Gastrocnemius medialis (tissue), 4 donors: ENCODE data around the gene UQCR11. TPM values are rescaled to one million over a fixed set of nuclear protein-coding genes. Genes with fewer than 3 reads are reported as not detected.

ENCODE experiments used
- ATAC-seq, 2 donors: fragments of 150-250 bp; one replicate each; pipeline ENCODE4 v1.9.1; 2016
- DNase-seq, 2 donors: peaks; one replicate each; pipeline ENCODE4 v3.0.0-alpha.2; 2019
- H3K27ac ChIP-seq, 4 donors: fragments of 200-600 bp; sonication (generic); 1 replicate in 1 of 4; 2 replicates in 3 of 4; pipeline ENCODE4 v1.5.1; 2016 to 2018; ENCODE audit warnings: mild to moderate bottlenecking in 2 of 4, moderate library complexity in 1 of 4
- H3K27me3 ChIP-seq, 3 donors: fragments of 200-600 bp; sonication (generic) in 2 of 3; 1 replicate in 1 of 3; 2 replicates in 2 of 3; pipeline versions ENCODE4 v1.5.1 to v1.6.0; 2016 to 2019; ENCODE audit warnings: mild to moderate bottlenecking in 1 of 3, moderate library complexity in 1 of 3
- H3K36me3 ChIP-seq, 2 donors: fragments of 200-600 bp; sonication (generic) in 1 of 2; one replicate each; pipeline ENCODE4 v1.5.1; 2017 to 2018
- H3K4me1 ChIP-seq, 2 donors: fragments of 200-600 bp; sonication (generic) in 1 of 2; one replicate each; pipeline ENCODE4 v1.5.1; 2016 to 2017; ENCODE audit warnings: mild to moderate bottlenecking in 2 of 2
- H3K4me3 ChIP-seq, 4 donors: fragments of 200-600 bp; sonication (generic) in 3 of 4; 1 replicate in 1 of 4; 2 replicates in 3 of 4; pipeline ENCODE4 v1.5.1; 2016 to 2019; ENCODE audit warnings: mild to moderate bottlenecking in 2 of 4
- H3K9me3 ChIP-seq, 3 donors: fragments of 200-600 bp; sonication (generic) in 2 of 3; 1 replicate in 1 of 3; 2 replicates in 2 of 3; pipeline ENCODE4 v1.5.1; 2016 to 2019
- POLR2A ChIP-seq, 2 donors: fragments of 450-650 bp; IDR thresholded peaks; one replicate each; pipeline ENCODE4 v1.6.1; 2017; ENCODE audit warnings: antibody characterized with exemption in 2 of 2, mild to moderate bottlenecking in 2 of 2, moderate library complexity in 2 of 2
- in situ Hi-C, 4 donors: fragments of 200-750 bp; cut with MboI; loops; one replicate each; pipeline versions ENCODE4 v1.15.0 to v1.8.0; 2017; ENCODE audit warnings: low sequenced_read_pairs in 4 of 4
- intact Hi-C: fragments of 100-400 bp; cut with DNase I; formaldehyde crosslinking; loops from one replicate; pipeline ENCODE4 v1.15.1; 2023; ENCODE audit warnings: low total_unique reads
- total RNA-seq, 4 donors: library from RNA; depleted of rRNA; stranded (reverse); fragments of >200 nt; gene quantifications; one replicate each; pipeline versions ENCODE4 v1.1.0 to v1.2.3, GENCODE V29; 2016
- TF ChIP-seq, protein P1 (sequence below), 5 experiments: fragments of 450-650 bp in 3 of 5; fragments of 200-600 bp in 2 of 5; sonication (generic) in 2 of 5; IDR thresholded peaks in 4 of 5; conservative IDR thresholded peaks in 1 of 5; 1 replicate in 4 of 5; 2 replicates in 1 of 5; pipeline ENCODE4 v1.5.1; 2016 to 2019; ENCODE audit warnings: antibody characterized with exemption in 5 of 5, mild to moderate bottlenecking in 3 of 5, moderate library complexity in 3 of 5

The UQCR11 gene
- total RNA-seq, 4 donors from 2014 or later: 106 to 173 (median 154) TPM

DNA sequence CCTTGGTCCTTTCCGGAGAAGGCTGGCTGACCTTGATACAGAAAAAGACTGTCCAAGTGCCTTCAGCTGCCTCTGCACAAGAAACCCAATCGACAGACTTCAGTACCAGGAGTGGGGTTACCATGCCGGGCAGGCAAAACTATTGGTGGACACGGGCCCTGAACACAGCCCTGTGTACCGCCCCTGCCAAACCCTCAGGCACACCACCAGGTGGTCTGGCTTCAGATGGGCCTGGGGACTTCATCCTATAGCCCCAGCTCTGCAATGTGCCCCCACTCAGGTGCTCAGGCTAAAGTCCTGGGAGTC, 29.6 kb upstream of the UQCR11 start:
- TF ChIP-seq, protein P1, sequence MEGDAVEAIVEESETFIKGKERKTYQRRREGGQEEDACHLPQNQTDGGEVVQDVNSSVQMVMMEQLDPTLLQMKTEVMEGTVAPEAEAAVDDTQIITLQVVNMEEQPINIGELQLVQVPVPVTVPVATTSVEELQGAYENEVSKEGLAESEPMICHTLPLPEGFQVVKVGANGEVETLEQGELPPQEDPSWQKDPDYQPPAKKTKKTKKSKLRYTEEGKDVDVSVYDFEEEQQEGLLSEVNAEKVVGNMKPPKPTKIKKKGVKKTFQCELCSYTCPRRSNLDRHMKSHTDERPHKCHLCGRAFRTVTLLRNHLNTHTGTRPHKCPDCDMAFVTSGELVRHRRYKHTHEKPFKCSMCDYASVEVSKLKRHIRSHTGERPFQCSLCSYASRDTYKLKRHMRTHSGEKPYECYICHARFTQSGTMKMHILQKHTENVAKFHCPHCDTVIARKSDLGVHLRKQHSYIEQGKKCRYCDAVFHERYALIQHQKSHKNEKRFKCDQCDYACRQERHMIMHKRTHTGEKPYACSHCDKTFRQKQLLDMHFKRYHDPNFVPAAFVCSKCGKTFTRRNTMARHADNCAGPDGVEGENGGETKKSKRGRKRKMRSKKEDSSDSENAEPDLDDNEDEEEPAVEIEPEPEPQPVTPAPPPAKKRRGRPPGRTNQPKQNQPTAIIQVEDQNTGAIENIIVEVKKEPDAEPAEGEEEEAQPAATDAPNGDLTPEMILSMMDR (IDR thresholded peaks at IDR 0.05 in 4 of 5, conservative IDR thresholded peaks at IDR 0.05 in 1 of 5): no peak
- no peak for TF ChIP-seq POLR2A (IDR thresholded peaks at IDR 0.05)

DNA sequence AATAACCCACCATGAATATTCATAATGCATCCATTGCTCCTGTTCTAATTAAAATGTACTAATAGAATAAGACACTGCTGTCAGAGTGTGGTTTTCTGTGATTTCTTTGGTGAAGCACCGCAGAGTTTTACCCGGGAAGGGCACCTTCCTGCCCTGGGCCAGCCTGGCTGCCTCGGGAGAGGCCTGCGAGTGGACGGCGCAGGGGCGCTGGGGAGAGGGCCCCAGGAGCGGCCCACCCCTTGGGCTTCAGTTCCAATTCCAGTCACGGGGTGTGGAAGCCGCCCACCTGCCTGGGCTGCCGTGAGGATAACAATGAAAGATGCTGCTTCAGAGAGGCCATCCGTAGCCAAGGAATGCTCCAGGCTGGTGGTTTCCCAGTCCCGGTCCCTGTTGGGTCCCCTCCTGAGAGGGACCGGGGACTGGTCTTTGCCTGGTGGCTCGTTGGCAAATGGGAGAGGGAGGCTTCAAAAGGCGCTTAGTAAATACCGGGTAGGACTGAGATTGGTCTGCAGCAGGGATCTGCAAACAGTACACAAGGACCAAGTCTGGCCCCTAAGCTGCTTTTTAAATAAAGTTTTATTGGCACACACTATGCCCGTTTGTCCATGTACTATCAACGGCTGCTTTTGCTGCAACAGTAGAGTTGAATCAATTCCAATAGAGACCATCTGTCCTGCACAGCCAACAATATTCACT, 29.1 kb upstream of the UQCR11 start:
- no peaks in the 10 kb centered on the region for H3K27me3 ChIP-seq
- H3K36me3 ChIP-seq: peaks cover 0 to 21% of the 10 kb centered on the region in 2 donors
- no peaks in the 10 kb centered on the region for H3K9me3 ChIP-seq
- intact Hi-C loops (no loop called here), in situ Hi-C loops (no loop called here)
- DNase-seq: no peak
- no peak overlapping the region for H3K4me3 ChIP-seq
- no peak for ATAC-seq
- H3K4me1 ChIP-seq: no peaks in the 10 kb centered on the region
- no peak overlapping the region for H3K27ac ChIP-seq
- no peak for TF ChIP-seq POLR2A (IDR thresholded peaks at IDR 0.05)
- TF ChIP-seq, protein P1 (IDR thresholded peaks at IDR 0.05 in 4 of 5, conservative IDR thresholded peaks at IDR 0.05 in 1 of 5): no peak

More for the DNA sequence above, 29.6 kb upstream of the UQCR11 start:
- Histone ChIP-seq H3K27ac (no peak overlapping the region), H3K36me3 (peaks cover 0 to 21% of the 10 kb centered on the region in 2 donors), H3K27me3 (no peaks in the 10 kb centered on the region), H3K4me3 (no peak overlapping the region), H3K9me3 (no peaks in the 10 kb centered on the region), H3K4me1 (no peaks in the 10 kb centered on the region)
- no peak for ATAC-seq
- intact Hi-C loops (no loop called here), in situ Hi-C loops (no loop called here)
- no peak for DNase-seq

DNA sequence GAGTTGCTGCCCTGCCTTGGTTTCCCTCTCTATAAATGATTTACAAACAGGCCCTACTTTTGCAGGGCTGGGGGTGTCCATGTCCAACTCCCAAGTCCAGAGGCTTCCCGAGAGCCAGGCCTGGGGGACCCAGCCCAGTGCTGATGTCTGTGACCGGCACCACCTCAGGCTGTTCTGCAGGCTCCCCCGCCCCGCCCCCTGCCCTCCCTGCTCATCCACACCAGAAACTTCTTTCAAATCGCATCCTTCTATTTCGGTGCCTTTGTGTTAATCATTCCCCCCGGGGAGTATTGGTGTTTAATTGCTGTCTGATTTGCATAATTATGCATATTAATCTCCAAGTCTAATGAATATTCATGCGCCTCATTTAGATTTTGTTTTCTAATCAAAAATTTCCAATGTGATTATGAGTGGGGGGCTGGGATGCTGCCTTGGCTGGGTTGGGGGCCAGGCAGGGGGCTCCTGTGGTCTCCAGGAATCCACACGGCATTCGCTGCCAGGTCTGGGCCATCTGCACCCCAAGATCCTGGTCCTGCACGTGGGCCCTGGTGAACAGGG, 28.1 kb upstream of the UQCR11 start:
- Histone ChIP-seq H3K4me1 (no peaks in the 10 kb centered on the region), H3K9me3 (no peaks in the 10 kb centered on the region), H3K36me3 (peaks cover 0 to 16% of the 10 kb centered on the region in 2 donors), H3K27ac (no peak overlapping the region), H3K4me3 (no peak overlapping the region), H3K27me3 (no peaks in the 10 kb centered on the region)
- in situ Hi-C loops: no loop called here
- no peak for DNase-seq
- no peak for ATAC-seq
- intact Hi-C loops: no loop called here
- TF ChIP-seq, protein P1 (IDR thresholded peaks at IDR 0.05 in 4 of 5, conservative IDR thresholded peaks at IDR 0.05 in 1 of 5): no peak
- no peak for TF ChIP-seq POLR2A (IDR thresholded peaks at IDR 0.05)

DNA sequence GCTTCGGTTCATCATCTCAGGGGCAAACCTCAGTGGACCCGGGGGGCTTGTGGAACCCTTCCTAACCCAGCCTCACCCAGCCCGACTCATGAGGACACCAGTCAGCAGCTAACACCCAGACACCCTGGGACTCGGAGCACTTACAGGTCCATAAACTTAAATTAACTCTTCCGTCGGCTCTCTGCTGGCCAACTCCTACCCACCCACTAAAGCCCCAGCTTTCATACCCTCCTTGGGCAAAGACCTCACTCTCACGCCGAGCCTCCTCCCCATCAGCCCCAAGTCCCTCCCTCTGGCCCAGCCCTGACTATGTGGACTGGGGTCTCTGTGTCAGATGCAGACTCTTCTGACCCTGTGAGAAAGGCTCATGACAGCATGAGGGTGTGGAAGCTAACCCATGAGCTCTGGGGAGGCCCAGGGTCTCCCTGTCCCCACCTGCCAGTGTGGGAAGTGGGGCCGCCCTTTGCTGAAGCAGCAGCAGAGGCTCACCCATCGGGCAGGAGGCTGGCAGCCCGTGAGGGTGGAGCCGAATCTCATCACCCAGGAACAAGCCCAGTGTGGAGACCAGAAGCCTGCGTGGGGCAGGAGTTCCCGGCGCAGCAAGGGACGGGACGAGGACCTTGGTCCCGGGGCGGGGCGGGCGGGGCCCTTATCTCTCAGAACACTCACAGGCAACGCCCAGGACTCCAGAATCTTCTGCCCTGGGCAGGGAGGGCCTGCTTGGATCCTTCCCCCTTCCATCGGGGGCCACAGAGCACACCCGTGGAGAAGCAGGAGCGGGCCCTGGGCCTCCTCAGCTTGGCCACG, 27.4 kb upstream of the UQCR11 start:
- H3K36me3 ChIP-seq: peaks cover 0 to 10% of the 10 kb centered on the region in 2 donors

More for the DNA sequence above, 27.4 kb upstream of the UQCR11 start:
- Histone ChIP-seq H3K4me1 (no peaks in the 10 kb centered on the region), H3K4me3 (no peak overlapping the region), H3K27ac (no peak overlapping the region), H3K27me3 (no peaks in the 10 kb centered on the region), H3K9me3 (no peaks in the 10 kb centered on the region)
- intact Hi-C loops (no loop called here), in situ Hi-C loops (no loop called here)
- TF ChIP-seq, protein P1 (IDR thresholded peaks at IDR 0.05 in 4 of 5, conservative IDR thresholded peaks at IDR 0.05 in 1 of 5): no peak
- no peak for TF ChIP-seq POLR2A (IDR thresholded peaks at IDR 0.05)
- DNase-seq (no peak), ATAC-seq (no peak)
